ENCODE measurements around the gene HECTD4.
A peak's percentile ranks its signal among the peaks of the same experiment; 100 is the strongest.

The HECTD4 gene

DNA sequence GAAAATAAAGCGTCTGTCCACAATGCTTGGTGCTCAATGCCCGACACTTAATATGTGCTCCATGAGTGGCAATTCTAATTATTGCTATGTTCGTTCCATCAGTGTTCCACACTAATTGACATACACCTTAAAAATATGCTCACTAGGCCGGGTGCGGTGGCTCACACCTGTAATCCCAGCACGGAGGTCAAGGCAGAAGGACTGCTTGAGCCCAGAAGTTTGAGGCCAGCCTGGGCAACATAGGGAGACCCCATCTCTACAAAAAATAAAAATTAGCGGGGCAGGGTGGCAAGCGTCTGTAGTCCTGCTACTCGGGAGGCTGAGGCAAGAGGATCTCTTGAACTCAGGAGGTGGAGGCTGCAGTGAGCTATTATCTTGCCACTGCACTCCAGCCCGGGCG lies 635 bp upstream of the HECTD4 start:
- TF ChIP-seq, protein P1, sequence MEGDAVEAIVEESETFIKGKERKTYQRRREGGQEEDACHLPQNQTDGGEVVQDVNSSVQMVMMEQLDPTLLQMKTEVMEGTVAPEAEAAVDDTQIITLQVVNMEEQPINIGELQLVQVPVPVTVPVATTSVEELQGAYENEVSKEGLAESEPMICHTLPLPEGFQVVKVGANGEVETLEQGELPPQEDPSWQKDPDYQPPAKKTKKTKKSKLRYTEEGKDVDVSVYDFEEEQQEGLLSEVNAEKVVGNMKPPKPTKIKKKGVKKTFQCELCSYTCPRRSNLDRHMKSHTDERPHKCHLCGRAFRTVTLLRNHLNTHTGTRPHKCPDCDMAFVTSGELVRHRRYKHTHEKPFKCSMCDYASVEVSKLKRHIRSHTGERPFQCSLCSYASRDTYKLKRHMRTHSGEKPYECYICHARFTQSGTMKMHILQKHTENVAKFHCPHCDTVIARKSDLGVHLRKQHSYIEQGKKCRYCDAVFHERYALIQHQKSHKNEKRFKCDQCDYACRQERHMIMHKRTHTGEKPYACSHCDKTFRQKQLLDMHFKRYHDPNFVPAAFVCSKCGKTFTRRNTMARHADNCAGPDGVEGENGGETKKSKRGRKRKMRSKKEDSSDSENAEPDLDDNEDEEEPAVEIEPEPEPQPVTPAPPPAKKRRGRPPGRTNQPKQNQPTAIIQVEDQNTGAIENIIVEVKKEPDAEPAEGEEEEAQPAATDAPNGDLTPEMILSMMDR (IDR thresholded peaks at IDR 0.05; ENCODE audit: low read length, missing control alignments) = no peak
- H3K4me3 ChIP-seq (replicated peaks; ENCODE audit: low read depth, low read length) = peak overlapping the region; percentile 73
- DNase-seq (ENCODE audit: low read depth) = no peak

DNA sequence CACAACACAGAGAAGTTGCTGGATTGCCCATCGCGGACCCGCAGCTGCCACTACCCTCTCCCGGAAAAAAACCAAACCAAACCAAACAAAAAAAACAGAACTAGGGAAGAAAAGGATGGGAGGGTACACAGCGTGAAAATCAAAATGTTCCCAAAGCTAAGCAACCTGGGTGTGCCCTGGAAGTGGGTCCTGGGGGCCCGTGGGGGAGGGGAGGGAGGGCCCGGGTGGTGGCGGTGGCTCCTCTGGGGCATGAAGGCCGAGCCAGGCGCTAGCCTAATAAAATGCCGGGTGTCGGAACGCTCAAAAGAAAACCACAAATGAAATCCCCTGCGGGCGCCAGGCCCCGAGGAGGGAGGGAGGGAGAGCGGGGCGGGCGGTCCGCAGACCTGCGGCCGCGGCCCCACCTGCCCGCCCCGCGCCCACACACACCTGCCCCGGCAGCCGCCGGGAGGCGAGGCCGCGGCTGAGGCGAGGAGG lies 787 bp downstream of the HECTD4 start:
- DNase-seq (ENCODE audit: low read depth) = no peak
- TF ChIP-seq, protein P1 (IDR thresholded peaks at IDR 0.05; ENCODE audit: low read length, missing control alignments) = no peak
- H3K4me3 ChIP-seq (replicated peaks; ENCODE audit: low read depth, low read length) = peak overlapping the region; percentile 73

DNA sequence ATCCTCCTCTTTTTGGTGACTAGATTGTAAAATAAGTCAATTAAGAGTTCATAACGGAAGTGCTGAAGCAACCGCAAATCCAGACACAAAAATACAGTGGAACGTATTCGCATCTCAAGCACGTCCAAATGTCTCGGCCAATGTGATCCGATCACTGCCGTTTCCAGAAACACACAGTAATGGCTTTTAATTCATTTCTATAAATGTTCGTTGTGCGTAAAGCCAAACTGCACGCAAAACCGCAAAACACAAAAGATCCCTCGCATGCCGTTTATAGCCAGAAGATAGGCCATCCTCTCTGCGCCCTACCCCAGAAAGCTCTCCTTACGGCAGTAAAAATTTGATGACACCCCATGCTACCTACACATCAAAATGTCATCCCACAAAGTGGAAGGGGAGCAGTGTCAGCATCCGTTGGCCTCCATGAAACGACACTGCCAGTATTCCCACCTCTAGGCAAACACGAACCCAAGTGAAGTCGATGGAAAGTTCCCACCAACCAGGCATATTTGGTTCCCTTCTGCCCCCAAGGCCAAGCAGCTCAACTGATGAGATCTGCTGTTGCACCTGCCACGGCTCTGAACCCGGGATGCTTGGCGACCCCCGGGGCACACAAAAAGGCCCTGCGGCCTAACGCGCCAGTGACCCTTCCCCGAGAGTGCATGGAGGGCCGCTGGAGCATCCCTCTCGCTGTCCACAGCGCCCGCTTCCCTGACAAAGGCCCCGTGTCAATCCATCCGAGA lies 1.4 kb downstream of the HECTD4 start:
- DNase-seq (ENCODE audit: low read depth) = no peak
- H3K4me3 ChIP-seq (replicated peaks; ENCODE audit: low read depth, low read length) = peak overlapping the region; percentile 73
- TF ChIP-seq, protein P1 (IDR thresholded peaks at IDR 0.05; ENCODE audit: low read length, missing control alignments) = no peak

DNA sequence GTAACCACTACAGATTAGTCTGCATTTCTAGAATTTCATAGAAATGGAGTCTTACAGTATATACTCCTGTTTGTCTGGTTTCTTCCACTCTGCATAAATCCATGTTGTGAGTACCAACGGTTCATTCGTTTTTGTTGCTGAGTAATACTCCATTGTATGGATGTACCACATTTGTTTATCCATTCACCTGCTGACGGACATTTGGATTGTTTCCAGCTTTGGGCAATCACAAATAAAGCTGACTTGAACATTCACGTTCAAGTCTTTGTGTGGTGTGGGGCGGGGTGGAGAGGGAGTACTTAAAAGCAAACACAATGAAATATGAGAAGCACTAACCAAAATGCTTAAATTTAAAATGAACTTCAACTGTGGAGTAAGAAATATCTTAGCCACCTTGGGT lies 7.1 kb downstream of the HECTD4 start:
- TF ChIP-seq, protein P1 (IDR thresholded peaks at IDR 0.05; ENCODE audit: low read length, missing control alignments) = no peak
- no peak for DNase-seq (ENCODE audit: low read depth)
- H3K4me3 ChIP-seq (replicated peaks; ENCODE audit: low read depth, low read length) = no peak overlapping the region

DNA sequence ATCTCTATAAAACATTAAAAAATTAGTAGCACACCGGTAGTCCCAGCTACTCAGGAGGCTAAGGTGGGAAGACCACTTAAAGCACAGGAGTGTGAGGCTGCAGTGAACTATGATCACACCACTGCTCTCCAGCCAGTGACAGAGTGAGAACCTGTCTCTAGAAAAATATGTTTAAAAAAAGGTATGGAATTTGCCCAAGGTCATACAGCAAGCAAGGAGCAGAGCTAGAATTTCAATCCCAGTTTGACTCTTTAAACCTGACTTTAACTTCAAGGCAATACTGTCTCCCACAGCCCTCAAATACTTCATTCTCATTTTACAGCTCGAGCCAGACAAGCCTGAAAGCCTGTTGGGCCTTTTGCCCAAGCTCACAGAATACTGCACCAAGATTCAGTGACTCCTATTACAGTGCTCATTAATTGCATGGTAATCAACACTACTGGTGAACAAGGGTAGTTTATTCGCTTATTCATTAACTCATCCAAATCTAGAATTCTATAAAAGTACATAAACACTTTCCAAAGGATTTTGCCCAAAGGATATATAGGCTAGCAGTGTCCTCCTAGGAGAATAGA lies 8.0 kb downstream of the HECTD4 start:
- H3K4me3 ChIP-seq (replicated peaks; ENCODE audit: low read depth, low read length) = no peak overlapping the region
- DNase-seq (ENCODE audit: low read depth) = no peak
- TF ChIP-seq, protein P1 (IDR thresholded peaks at IDR 0.05; ENCODE audit: low read length, missing control alignments) = no peak

DNA sequence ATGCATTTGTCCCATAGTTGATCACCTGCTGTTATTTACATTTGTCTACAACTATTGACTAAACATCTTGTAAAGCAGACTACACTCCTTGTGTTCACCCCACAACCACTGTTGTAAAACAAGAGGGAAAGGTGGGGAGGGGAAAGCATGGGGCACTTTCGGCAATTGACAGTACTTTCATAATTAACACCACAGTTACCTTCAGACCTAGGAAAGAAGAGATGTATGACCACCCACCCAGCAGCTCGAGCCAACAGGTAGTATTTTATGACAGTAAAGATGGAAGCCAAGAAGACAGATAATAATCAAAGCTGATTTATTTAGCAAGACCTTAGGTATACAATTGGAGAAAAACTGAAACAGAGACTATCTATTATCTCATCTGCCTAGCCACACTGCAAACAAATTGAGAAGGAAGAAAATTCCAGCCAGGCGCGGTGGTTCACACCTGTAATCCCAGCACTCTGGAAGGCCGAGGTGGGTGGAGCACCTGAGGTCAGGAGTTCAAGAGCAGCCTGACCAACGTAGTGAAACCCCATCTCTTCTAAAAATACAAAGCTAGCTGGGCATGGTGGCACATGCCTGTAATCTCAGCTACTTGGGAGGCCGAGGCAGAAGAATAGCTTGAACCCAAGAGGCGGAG lies 11.2 kb downstream of the HECTD4 start:
- no peak overlapping the region for H3K4me3 ChIP-seq (replicated peaks; ENCODE audit: low read depth, low read length)
- no peak for DNase-seq (ENCODE audit: low read depth)
- TF ChIP-seq, protein P1 (IDR thresholded peaks at IDR 0.05; ENCODE audit: low read length, missing control alignments) = no peak

Data from fibroblast of pulmonary artery (primary cell).